Mucosa of rectum (tissue), 2 donors: ENCODE measurements around the gene TNNI2.

Source experiments
- H3K27ac ChIP-seq, 2 donors: one replicate each; pipeline ENCODE4 v1.7.0; 2013; ENCODE audit warnings: inconsistent platforms in 2 of 2, low read depth in 2 of 2, low read length in 2 of 2
- H3K27me3 ChIP-seq, 2 donors: one replicate each; pipeline ENCODE4 v1.7.0; 2013; ENCODE audit warnings: low read length in 2 of 2; ENCODE audit not compliant: control insufficient read depth in 2 of 2, insufficient read depth in 2 of 2
- H3K36me3 ChIP-seq, 2 donors: one replicate each; pipeline ENCODE4 v1.7.0; 2013; ENCODE audit warnings: low read length in 2 of 2; ENCODE audit not compliant: control insufficient read depth in 2 of 2, insufficient read depth in 2 of 2
- H3K4me1 ChIP-seq, 2 donors: one replicate each; pipeline ENCODE4 v1.7.0; 2013; ENCODE audit warnings: low read length in 2 of 2, mild to moderate bottlenecking in 1 of 2; ENCODE audit not compliant: control insufficient read depth in 2 of 2, insufficient read depth in 2 of 2
- H3K4me3 ChIP-seq, 2 donors: one replicate each; pipeline ENCODE4 v1.7.0; 2013; ENCODE audit warnings: low read length in 2 of 2
- H3K9ac ChIP-seq, 2 donors: one replicate each; pipeline ENCODE4 v1.7.0; 2013; ENCODE audit warnings: low read length in 2 of 2, low read depth in 1 of 2, mild to moderate bottlenecking in 1 of 2
- H3K9me3 ChIP-seq, 2 donors: one replicate each; pipeline ENCODE4 v1.7.0; 2013; ENCODE audit warnings: low read length in 2 of 2; ENCODE audit not compliant: control insufficient read depth in 2 of 2
- donor health status: healthy.
- donor health status: Normal muscosa, but diverticular disease.

TNNI2 gene

DNA sequence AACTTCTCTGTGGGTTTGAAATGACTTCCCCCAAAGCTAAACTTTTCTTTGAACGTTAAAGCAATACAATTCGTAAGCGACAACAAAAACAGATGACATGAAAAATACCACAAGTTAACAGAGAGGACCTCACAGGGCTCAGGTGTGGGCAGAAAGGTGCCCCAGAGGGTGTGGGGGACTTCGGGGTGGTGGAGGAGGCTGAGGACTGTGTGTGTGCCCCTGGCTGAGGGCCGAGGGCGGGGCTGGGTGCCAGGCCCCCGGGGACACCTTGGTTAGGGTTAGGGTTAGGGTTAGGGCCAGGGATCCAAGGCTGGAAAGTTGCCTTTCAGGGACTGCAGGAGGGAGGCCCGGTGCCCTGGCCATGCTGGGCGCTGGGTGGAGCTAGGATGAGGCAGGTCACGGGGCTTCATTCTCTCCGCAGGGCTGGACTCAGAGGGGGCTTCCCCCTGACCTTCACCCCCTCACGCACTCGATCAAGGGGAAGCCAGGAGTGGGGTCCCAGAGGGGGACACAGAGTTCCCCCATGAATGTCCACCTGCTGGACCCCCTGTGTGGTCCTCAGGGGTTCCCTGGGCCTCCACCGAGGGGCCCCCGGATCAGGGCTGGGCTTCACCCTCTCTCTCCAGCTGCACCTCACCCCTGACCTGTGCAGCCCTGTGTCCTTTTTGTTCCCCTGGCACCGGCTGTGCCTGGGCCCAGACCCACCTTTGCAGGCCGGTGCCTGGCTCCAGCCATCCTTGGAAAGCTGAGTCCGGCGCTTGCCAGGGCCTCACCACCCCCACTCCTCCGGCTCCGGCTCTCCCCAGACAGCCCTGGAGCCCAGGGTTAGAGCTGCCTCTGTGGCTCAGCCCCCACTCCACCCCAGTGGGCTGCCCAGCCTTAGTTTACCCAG is 7.0 kb downstream of the TNNI2 start:
- Histone ChIP-seq H3K27me3 (peaks cover 0 to 6% of the 10 kb centered on the region in 2 donors), H3K4me1 (peaks cover 9 to 14% of the 10 kb centered on the region in 2 donors), H3K36me3 (no peaks in the 10 kb centered on the region), H3K9me3 (no peaks in the 10 kb centered on the region), H3K27ac (no peak overlapping the region), H3K9ac (peak overlapping the region in 1 of 2 donors; percentile 23), H3K4me3 (no peak overlapping the region)

- H3K4me1 ChIP-seq: peaks cover 9 to 15% of the 10 kb centered on the region in 2 donors
- no peak overlapping the region for H3K9ac ChIP-seq
- H3K36me3 ChIP-seq: no peaks in the 10 kb centered on the region
- peaks cover 0 to 4% of the 10 kb centered on the region in 2 donors for H3K27me3 ChIP-seq
- no peak overlapping the region for H3K4me3 ChIP-seq
- H3K27ac ChIP-seq: no peak overlapping the region
- no peaks in the 10 kb centered on the region for H3K9me3 ChIP-seq
Measured at GRCh38 chr11:1846453-1846932, 7.7 kb downstream of the TNNI2 start.

DNA sequence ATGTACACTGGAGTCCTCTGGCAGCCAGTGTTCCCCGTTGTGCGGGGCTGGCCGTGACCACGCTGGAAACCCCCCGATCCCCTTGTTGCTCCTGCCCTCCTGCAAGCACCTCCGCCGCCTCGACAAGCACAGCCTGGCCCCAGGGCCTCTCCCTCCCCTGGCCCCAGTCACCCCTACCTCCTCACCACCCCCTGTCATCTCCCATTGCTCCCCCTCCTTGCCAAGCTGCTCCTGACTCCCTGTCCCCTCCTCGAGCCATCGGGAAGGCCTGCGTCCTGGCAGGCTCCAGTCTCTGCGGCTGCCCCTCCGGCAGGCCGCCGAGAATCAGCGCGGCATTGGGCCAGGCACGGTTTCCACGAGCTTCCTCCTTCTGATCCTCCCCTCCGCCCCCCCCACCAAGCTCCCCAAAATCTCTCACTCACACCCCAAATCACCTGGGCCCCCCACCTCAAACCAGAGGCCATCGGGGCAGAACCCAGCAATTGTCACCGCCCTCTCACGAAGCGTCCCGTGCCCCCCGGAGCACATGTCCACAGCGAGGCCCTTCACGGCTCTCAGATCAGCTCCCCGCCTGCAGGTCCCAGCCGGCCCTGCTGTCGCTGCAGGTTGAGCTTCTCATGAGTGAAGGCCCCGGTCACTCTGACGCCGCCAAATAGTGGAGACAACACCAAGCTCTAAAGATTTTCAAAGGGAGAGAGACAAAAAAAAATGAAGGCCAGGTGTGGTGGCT is 8.4 kb downstream of the TNNI2 start:
- Histone ChIP-seq H3K36me3 (no peaks in the 10 kb centered on the region), H3K27me3 (peaks cover 0 to 4% of the 10 kb centered on the region in 2 donors), H3K9ac (no peak overlapping the region), H3K27ac (no peak overlapping the region), H3K9me3 (no peaks in the 10 kb centered on the region), H3K4me1 (peaks cover 9 to 22% of the 10 kb centered on the region in 2 donors), H3K4me3 (no peak overlapping the region)

- Histone ChIP-seq H3K27me3 (peaks cover 0 to 4% of the 10 kb centered on the region in 2 donors), H3K36me3 (no peaks in the 10 kb centered on the region), H3K27ac (no peak overlapping the region), H3K9me3 (no peaks in the 10 kb centered on the region), H3K9ac (no peak overlapping the region), H3K4me3 (no peak overlapping the region), H3K4me1 (peaks cover 11 to 24% of the 10 kb centered on the region in 2 donors)
Measured at GRCh38 chr11:1847926-1848639, 9.3 kb downstream of the TNNI2 start.

- H3K4me1 ChIP-seq: peaks cover 11 to 23% of the 10 kb centered on the region in 2 donors
Measured at GRCh38 chr11:1848640-1849430, 10.1 kb downstream of the TNNI2 start.

DNA sequence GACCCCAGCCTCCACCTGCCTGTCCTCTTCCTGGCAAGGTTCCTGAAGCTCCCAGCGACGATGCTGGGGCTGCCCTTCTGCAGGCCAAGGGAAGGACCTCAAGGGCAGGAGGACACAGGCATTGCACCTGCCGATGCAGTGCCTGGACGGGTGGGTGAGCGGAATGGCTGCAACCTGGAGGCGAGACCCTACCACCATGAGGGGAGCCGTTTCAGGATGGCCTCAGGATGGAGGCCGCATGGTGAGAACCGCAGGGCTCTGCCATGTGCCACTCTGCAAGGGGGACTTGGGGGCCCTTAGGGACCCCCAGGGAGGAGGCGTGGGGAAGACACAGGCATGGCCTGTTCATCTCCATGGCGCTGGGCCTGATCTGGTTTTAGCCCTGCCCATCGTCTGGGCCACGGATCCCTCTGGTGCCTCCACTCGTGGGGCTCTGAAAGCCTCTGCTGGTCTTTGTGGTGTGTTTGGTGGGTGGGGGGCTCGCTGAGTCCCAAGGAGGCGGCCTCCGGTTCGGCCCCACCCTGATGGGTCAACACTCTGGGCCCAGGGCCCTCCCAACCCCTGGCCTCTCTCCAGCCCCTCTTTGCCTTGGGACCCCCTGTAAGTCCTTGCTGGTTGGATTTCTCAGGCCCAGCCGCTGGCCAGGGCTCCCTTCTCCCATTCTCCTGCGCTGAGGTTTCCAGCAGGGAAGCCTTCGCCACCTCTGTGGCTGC is 12.8 kb downstream of the TNNI2 start:
- no peaks in the 10 kb centered on the region for H3K9me3 ChIP-seq
- H3K36me3 ChIP-seq: no peaks in the 10 kb centered on the region
- H3K4me3 ChIP-seq: peak overlapping the region in 1 of 2 donors; percentile 41
- H3K27ac ChIP-seq: peak overlapping the region; percentile 31 to 84
- peaks cover 9 to 29% of the 10 kb centered on the region in 2 donors for H3K4me1 ChIP-seq
- no peak overlapping the region for H3K9ac ChIP-seq
- no peaks in the 10 kb centered on the region for H3K27me3 ChIP-seq

More at GRCh38 chr11:1848640-1849430, 10.1 kb downstream of the TNNI2 start:
- Histone ChIP-seq H3K27me3 (peaks cover 0 to 4% of the 10 kb centered on the region in 2 donors), H3K9ac (no peak overlapping the region), H3K9me3 (no peaks in the 10 kb centered on the region), H3K36me3 (no peaks in the 10 kb centered on the region), H3K27ac (no peak overlapping the region), H3K4me3 (no peak overlapping the region)

DNA sequence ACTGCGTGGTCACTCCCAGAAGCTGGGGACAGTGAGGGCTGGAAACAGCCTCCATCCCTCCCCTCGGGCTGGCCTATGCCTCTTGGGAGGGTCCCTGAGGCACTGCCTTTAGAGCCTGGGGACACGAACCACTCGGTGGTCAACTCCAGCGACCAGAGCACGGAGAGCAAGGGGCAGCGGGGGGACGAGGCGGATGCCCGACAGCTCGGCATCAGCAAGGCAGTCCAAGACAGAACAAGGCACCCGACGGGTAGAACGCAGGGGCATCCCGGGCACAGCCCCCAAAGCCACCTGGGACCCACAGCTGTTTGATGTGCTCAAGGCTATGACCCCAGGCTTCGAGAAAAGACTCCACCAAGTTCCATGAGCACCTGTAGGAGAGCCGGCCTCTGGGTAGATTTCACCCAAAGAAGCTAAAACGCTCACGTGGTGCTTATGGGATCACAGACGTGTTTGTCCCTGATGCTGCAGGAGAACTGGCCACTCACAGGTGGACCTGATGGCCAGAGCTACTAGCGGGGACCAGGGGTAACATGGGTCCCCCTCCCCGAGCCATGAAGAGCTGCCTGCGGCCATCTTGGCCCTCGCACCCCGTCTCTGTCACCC is 13.6 kb downstream of the TNNI2 start:
- H3K27me3 ChIP-seq: no peaks in the 10 kb centered on the region
- H3K9ac ChIP-seq: no peak overlapping the region
- H3K4me1 ChIP-seq: peaks cover 9 to 29% of the 10 kb centered on the region in 2 donors
- H3K36me3 ChIP-seq: no peaks in the 10 kb centered on the region
- peak overlapping the region in 1 of 2 donors; percentile 72 for H3K4me3 ChIP-seq
- H3K27ac ChIP-seq: peak overlapping the region; percentile 31 to 84
- H3K9me3 ChIP-seq: no peaks in the 10 kb centered on the region

- H3K27ac ChIP-seq: peak within 1 kb of the TSS; percentile 42 to 84
Measured at GRCh38 chr11:1852877-1853276, 14.1 kb downstream of the TNNI2 start, which contains the start of gene LSP1. TSS of gene LSP1 (plus strand) at chr11:1853084. CDS start at chr11:1853145, 61 bp downstream.

More at GRCh38 chr11:1852877-1853276, 14.1 kb downstream of the TNNI2 start, which contains the start of gene LSP1:
- H3K4me1 ChIP-seq: peaks cover 9 to 29% of the 10 kb centered on the region in 2 donors
- H3K9ac ChIP-seq: peak within 1 kb of the TSS; percentile 57 to 63
- no peaks in the 10 kb centered on the region for H3K36me3 ChIP-seq
- peak within 1 kb of the TSS; percentile 55 to 72 for H3K4me3 ChIP-seq
- no peaks in the 10 kb centered on the region for H3K9me3 ChIP-seq
- H3K27me3 ChIP-seq: no peaks in the 10 kb centered on the region
